SH-SY5Y (cell line): ENCODE measurements around the gene DGKG.

Source experiments
- GATA2 ChIP-seq: IDR thresholded peaks from 2 replicates; pipeline ENCODE4 v1.6.1; 2011; ENCODE audit warnings: mild to moderate bottlenecking, low read depth, low read length
- GATA3 ChIP-seq: IDR thresholded peaks from 2 replicates; pipeline ENCODE4 v1.6.1; 2011; ENCODE audit warnings: low read depth, mild to moderate bottlenecking, low read length, moderate library complexity

GRCh38 chr3:186225603-186226002 is 136.4 kb downstream of the DGKG start:
- TF ChIP-seq GATA2 (no peak), GATA3 (no peak)
